HG02840 (cell line): ENCODE measurements around the gene BAIAP2.

Source experiments
- ATAC-seq: cut with Tn5 transposase; IDR thresholded peaks from one replicate; pipeline ENCODE4 v1.9.1; 2021; ENCODE audit warnings: mild to moderate bottlenecking, moderate library complexity, moderate number of reproducible peaks; ENCODE audit not compliant: unreplicated experiment, low FRiP score

The BAIAP2 gene

GRCh38 chr17:81034779-81035520, at the start of gene BAIAP2:
TSS of gene BAIAP2 (plus strand) at chr17:81035151. CDS start at chr17:81035255, 104 bp downstream.
- ATAC-seq: peak; percentile 62

DNA sequence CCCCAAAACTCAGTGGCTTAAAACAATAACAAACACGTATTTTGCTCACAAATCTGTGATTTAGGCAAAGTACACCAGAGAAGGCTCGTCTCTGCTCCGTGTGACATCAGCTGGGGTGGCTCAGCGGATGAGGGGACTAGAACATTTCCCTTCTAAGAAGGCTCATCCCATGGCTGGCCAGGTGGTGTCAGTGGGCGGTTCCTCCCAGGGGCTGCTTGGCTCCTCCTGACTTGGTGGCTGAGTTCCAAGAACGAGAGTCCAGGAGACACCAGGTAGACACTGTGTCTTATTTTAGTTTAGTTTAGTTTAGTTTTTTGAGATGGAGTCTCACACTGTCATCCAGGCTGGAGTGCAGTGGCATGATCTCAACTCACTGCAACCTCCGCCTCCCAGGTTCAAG, 48.9 kb upstream of the BAIAP2 start:
- ATAC-seq: no peak

DNA sequence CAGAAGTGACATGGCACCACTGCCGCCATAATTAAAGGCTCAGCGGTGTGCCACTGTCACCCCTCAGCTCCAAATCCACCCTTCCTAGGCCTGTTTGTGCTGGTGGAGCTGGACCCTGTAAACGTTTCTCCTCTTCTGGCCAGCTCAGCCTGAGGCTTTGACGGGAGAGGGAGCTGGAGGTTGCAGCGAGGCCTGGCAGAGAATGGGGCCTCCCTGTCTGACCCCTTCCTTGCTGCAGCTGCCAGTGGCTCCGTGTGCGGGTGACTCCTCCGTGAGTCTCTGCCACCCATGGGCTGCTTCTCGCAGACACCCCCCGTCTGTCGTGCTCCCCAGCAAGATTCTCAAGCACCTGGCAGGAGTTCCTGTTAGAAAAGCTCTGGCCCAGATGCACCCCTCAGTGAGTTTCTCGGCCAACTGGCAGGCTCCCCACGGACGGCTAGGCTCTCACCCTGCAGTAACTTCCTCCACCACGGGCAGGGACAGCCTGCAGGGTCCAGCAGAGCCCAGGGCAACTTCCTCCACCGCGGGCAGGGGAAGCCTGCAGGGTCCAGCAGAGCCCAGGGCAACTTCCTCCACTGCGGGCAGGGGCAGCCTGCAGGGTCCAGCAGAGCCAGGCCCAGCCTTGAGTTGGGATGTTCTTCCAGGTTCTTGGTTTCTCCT, 48.0 kb upstream of the BAIAP2 start:
- ATAC-seq: no peak

DNA sequence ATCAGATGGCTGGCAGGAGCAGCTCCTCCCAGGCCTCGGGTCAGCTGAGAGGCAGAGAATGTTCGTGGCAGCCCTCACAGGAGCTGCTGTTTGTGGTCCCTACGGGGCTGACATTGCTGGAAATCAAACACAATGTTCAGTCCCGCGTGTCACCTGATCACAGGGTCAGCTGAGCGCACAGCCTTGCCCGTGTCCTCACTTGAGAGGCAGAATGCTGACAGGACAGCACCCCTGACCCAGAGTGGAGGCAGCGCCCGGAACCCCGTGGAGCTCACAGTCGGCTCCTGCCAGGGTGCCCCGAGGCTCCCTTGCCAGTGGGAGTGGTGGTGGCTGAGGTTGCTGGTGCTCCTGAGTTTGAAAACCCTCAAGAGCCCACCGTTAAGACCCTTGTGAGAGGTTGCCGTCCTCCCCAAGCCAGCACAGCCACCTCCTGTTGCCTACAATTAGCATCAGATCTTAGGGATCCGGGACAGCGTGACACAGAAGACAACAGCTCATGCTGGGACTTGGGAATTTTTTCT, 47.0 kb upstream of the BAIAP2 start:
- no peak for ATAC-seq

DNA sequence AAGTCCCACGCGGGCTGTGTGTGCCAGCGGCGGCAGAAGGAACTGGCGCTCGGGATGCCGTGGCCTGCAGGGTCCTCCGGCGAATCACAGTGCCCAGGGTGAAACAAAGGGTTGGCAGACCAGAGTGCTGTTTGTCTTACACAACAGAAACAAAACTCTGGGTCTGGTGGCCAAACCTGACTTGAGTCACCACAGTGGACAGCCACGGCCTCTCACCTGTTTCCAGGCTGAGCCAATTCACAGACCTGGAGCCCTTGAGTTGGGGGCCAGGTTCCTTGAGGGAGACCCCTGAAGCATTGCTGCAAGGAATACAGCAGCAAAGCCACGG, 45.4 kb upstream of the BAIAP2 start:
- ATAC-seq: no peak

GRCh38 chr17:80990921-80991644, 43.9 kb upstream of the BAIAP2 start:
- ATAC-seq: no peak

GRCh38 chr17:80991645-80992076, 43.3 kb upstream of the BAIAP2 start, which contains the start of gene CHMP6:
TSS of gene CHMP6 (plus strand) at chr17:80991841. CDS start at chr17:80991919, 78 bp downstream.
- no peak for ATAC-seq

- no peak for ATAC-seq
Observed at GRCh38 chr17:80992077-80992947, 42.6 kb upstream of the BAIAP2 start.

DNA sequence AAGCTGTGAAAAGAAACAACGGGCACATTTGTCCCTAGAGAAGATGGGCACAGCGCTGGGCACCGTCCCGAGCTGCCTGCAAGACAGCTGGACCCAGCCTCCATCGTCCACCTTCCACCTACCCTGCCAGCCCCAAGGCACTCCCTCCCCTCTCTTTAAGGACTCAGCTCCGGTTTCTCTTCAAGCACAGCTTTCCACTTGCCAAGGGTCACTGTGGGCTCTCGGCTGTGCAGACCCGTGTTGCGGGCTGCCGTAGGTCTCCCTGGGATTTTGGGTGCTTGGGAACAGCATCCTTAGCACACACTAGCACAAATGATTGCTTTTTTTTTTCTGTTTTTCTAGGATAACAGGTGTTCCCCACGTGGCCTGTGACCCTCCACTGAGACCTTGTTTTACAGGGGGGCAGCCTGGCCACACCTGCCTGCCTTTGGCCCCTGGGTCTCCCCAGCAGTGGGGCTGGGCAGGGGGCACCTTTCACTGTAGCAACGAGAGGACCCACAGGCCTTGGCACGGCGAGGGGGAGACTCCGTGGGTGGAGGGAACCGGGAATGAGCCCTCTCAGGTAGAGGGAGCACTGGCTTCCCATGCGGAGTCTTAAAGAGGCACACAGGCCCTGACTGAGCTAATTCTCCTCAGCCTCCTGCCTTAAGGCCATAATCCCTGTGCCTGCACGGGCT, 41.9 kb upstream of the BAIAP2 start:
- ATAC-seq: no peak

GRCh38 chr17:80995131-80995530, 39.8 kb upstream of the BAIAP2 start:
- no peak for ATAC-seq

GRCh38 chr17:80996422-80997305, 38.3 kb upstream of the BAIAP2 start:
- ATAC-seq: no peak

DNA sequence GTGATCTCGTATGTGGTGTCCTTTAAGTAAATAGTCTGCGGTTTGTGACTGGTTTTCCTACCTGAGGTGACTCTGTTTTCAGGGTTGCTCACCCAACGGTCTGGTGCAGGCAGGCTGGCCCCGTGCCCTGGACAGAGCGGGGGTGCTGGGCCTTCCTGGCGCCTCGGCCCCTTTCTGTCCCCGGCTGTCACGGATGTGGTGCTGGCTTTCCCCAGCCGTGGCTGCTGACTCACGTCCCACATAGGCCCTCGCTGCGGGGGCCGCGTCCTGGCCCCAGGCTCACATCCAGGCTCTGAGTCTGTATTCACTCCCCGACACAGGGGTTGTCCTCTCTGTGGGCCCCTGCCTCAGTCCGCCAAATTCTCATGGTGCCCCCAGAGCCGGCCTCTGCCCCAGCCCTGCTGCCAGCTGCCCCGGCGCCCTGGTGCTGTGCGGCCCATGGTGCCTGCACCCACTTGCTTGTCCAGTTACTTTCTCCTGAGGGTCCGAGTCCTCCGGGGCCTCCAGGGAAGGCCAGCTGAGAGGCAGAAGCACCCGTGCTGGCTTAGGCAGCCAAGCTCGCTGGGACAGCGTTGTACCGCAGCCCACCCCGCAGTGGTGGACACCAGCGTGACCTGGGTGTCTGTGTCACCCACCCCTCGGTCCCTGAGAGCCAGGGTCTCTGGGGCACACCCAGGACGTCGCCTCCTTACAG, 37.4 kb upstream of the BAIAP2 start:
- no peak for ATAC-seq

- ATAC-seq: no peak
Observed at GRCh38 chr17:80998118-80998747, 36.7 kb upstream of the BAIAP2 start.

- ATAC-seq: no peak
Observed at GRCh38 chr17:80998748-80999535, 36.0 kb upstream of the BAIAP2 start.

- ATAC-seq: no peak
Observed at GRCh38 chr17:80999536-81000333, 35.2 kb upstream of the BAIAP2 start.

GRCh38 chr17:81000334-81000630, 34.7 kb upstream of the BAIAP2 start:
- ATAC-seq: no peak
